Measurements from ENCODE around the gene PDK2.

GRCh38 chr17:50108556-50108955 is 13.4 kb downstream of the PDK2 start:
- TF ChIP-seq, protein P1, sequence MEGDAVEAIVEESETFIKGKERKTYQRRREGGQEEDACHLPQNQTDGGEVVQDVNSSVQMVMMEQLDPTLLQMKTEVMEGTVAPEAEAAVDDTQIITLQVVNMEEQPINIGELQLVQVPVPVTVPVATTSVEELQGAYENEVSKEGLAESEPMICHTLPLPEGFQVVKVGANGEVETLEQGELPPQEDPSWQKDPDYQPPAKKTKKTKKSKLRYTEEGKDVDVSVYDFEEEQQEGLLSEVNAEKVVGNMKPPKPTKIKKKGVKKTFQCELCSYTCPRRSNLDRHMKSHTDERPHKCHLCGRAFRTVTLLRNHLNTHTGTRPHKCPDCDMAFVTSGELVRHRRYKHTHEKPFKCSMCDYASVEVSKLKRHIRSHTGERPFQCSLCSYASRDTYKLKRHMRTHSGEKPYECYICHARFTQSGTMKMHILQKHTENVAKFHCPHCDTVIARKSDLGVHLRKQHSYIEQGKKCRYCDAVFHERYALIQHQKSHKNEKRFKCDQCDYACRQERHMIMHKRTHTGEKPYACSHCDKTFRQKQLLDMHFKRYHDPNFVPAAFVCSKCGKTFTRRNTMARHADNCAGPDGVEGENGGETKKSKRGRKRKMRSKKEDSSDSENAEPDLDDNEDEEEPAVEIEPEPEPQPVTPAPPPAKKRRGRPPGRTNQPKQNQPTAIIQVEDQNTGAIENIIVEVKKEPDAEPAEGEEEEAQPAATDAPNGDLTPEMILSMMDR (IDR thresholded peaks at IDR 0.05; ENCODE audit: insufficient read depth, low read length, poor library complexity, severe bottlenecking): no peak
- TF ChIP-seq EZH2phosphoT487 (conservative IDR thresholded peaks at IDR 0.05; ENCODE audit: low read length): no peak
